AG09309 (cell line): Measurements from ENCODE around the gene TMC6.

Experiments used
- DNase-seq: peaks from one replicate; pipeline ENCODE4 v3.0.0-alpha.2; 2010; ENCODE audit warnings: low read depth
- H3K4me3 ChIP-seq: 2 replicates; pipeline ENCODE4 v1.5.1; 2011; ENCODE audit warnings: mild to moderate bottlenecking, low read depth, low read length, moderate library complexity; ENCODE audit not compliant: control insufficient read depth
- CTCF ChIP-seq: IDR thresholded peaks from 2 replicates; pipeline ENCODE4 v1.5.1; 2011; ENCODE audit warnings: mild to moderate bottlenecking, low read depth, low read length, inconsistent platforms; ENCODE audit not compliant: insufficient read depth, control insufficient read depth; ENCODE audit errors: missing control alignments

Gene TMC6

GRCh38 chr17:78062596-78062995 lies 66.0 kb downstream of the TMC6 start:
- TF ChIP-seq CTCF: no peak
- no peak overlapping the region for H3K4me3 ChIP-seq
- no peak for DNase-seq
